ENCODE data around the gene EID3. TPM values are rescaled to one million over a fixed set of nuclear protein-coding genes. Genes with fewer than 3 reads are reported as not detected.

The EID3 gene
- total and polyA plus RNA-seq, 10 of the 15 experiments (the other 5 are each of a cell fraction or from before 2014, with no cell fraction given): 0.92 to 7.0 (median 4.3) TPM

- TF ChIP-seq CUX1 (IDR thresholded peaks at IDR 0.05; ENCODE audit: insufficient replicate concordance, low read depth, low read length): no peak
- TF ChIP-seq SMARCA5 (IDR thresholded peaks at IDR 0.05): no peak
These were observed 8.4 kb upstream of the EID3 start (continued) for GRCh38 chr12:104294927-104295668.

GRCh38 chr12:104295954-104296353, 7.6 kb upstream of the EID3 start:
- FAIRE-seq (no peak), ATAC-seq (no peak; the same call in 2 of the 3 replicates), DNase-seq (ENCODE audit: low read depth, low spot score) (no peak)
- Histone ChIP-seq H3K36me3 (ENCODE audit: control insufficient read depth in 2 of 2, insufficient read depth in 2 of 2, low read length in 1 of 2) (peaks cover 7 to 30% of the 10 kb centered on the region in 2 experiments), H3K9ac (ENCODE audit: control insufficient read depth, insufficient read depth, low read length) (no peak overlapping the region), H3K79me2 (ENCODE audit: control insufficient read depth, insufficient read depth, low read length) (peaks cover 62% of the 10 kb centered on the region), H3K4me3 (no peak overlapping the region), H3K4me1 (ENCODE audit: control insufficient read depth, insufficient read depth, low read length) (no peaks in the 10 kb centered on the region; the same call in 1 of the 2 replicates), H3K4me2 (ENCODE audit: control insufficient read depth, insufficient read depth) (no peak overlapping the region), H2AFZ (ENCODE audit: control insufficient read depth, low read depth, low read length) (no peak overlapping the region), H3K9me3 (replicated peaks; ENCODE audit: control insufficient read depth, insufficient read depth, low read length) (no peaks in the 10 kb centered on the region), H4K20me1 (ENCODE audit: control insufficient read depth, insufficient read depth) (no peaks in the 10 kb centered on the region; the same call in 1 of the 2 replicates), H3K27me3 (replicated peaks in 1 of 2; ENCODE audit: control insufficient read depth in 2 of 2, insufficient read depth in 2 of 2, low read length in 1 of 2) (no peaks in the 10 kb centered on the region), H3K27ac (ENCODE audit: control insufficient read depth, insufficient read depth) (no peak overlapping the region)
- in situ Hi-C loops (cut with MboI) (no loop called here), intact Hi-C loops (cut with micrococcal nuclease; ENCODE audit: unreplicated experiment) (loop anchor here (2.0 kb wide), 1 partner anchor 81 kb away; the partner anchor contains the start of gene TXNRD1)
- ChIA-PET CTCF (interaction anchor here (1.0 to 1.5 kb wide), 2 partner anchors 7 to 23 kb away, joined by 3 read pairs; partner anchors contain the start of gene EID3), POLR2A (interaction anchor here (2.3 kb wide), 1 partner anchor 9 kb away, joined by 7 read pairs; no protein-coding TSS in a partner anchor), RAD21 (ENCODE audit: unreplicated experiment) (no interaction called here), SMC1A (ENCODE audit: uncharacterized antibody, unreplicated experiment) (interaction anchor here (1.0 to 1.2 kb wide), 2 partner anchors 10 to 80 kb away, joined by 3 to 5 read pairs; partner anchors contain the start of gene TXNRD1)
- WGBS (ENCODE audit: insufficient coverage, insufficient replicate concordance, low lambda C conversion rate, missing lambda C conversion rate): 62% methylated on average over 1 of the region's 1 CpG
- no TSS peak for BruUV-seq (replicated peaks)
- TF ChIP-seq NBN (IDR thresholded peaks at IDR 0.05) (no peak), SMAD5 (IDR thresholded peaks at IDR 0.05; ENCODE audit: low read depth) (no peak), PAX8 (IDR thresholded peaks at IDR 0.05) (no peak), EZH2 (IDR thresholded peaks at IDR 0.05; ENCODE audit: borderline replicate concordance, control insufficient read depth, low read depth, low read length) (no peak), BACH1 (IDR thresholded peaks at IDR 0.05; ENCODE audit: borderline replicate concordance) (no peak)
- TF ChIP-seq, protein P1, sequence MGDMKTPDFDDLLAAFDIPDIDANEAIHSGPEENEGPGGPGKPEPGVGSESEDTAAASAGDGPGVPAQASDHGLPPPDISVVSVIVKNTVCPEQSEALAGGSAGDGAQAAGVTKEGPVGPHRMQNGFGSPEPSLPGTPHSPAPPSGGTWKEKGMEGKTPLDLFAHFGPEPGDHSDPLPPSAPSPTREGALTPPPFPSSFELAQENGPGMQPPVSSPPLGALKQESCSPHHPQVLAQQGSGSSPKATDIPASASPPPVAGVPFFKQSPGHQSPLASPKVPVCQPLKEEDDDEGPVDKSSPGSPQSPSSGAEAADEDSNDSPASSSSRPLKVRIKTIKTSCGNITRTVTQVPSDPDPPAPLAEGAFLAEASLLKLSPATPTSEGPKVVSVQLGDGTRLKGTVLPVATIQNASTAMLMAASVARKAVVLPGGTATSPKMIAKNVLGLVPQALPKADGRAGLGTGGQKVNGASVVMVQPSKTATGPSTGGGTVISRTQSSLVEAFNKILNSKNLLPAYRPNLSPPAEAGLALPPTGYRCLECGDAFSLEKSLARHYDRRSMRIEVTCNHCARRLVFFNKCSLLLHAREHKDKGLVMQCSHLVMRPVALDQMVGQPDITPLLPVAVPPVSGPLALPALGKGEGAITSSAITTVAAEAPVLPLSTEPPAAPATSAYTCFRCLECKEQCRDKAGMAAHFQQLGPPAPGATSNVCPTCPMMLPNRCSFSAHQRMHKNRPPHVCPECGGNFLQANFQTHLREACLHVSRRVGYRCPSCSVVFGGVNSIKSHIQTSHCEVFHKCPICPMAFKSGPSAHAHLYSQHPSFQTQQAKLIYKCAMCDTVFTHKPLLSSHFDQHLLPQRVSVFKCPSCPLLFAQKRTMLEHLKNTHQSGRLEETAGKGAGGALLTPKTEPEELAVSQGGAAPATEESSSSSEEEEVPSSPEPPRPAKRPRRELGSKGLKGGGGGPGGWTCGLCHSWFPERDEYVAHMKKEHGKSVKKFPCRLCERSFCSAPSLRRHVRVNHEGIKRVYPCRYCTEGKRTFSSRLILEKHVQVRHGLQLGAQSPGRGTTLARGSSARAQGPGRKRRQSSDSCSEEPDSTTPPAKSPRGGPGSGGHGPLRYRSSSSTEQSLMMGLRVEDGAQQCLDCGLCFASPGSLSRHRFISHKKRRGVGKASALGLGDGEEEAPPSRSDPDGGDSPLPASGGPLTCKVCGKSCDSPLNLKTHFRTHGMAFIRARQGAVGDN (IDR thresholded peaks at IDR 0.05): no peak

Data from GM12878 (cell line).